ENCODE measurements around the gene CDC42BPG. TPM values are rescaled to one million over a fixed set of nuclear protein-coding genes. Genes with fewer than 3 reads are reported as not detected.

CDC42BPG gene
- total and polyA plus RNA-seq, 2 experiments from 2014 or later, result 2.2 to 10.1 TPM

DNA sequence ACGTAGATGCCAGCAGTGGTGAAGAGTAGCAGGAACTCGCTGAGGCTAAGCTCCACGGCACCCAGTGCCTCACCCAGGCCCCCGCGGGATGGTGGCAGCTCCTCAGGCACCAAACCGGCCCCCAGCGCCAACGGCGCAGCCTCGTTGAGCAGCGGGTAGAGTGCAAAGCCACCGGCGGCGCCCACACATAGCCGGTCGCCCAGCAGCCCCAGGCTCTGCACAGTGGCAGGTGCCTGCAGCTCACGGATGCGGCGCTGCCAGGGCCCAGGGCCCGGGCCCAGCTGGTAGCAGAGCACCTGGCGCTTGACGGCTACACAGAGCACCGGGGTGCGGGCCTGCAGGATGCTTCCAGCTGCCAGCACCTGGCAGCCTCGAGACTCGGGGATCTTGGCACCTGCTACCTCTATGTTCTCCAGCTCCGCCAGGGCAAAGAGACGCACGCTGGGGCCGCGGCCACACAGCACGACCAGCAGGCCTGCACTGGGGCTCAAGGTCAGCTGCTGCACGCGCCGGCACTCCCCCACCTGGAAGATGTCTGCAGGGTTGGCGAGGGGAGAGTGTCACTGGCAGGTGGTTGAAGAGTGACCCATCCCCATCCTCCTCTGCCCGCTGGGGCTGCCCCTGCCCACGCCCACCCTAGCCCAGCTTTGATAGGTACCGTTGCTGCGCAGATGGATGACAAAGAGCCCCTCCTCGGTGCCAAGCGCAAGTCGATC lies 14.8 kb downstream of the CDC42BPG start:
- no peaks in the 10 kb centered on the region for H3K9me3 ChIP-seq (ENCODE audit: low read depth)
- DNase-seq (ENCODE audit: low read depth in 1 of 2, low spot score in 1 of 2), result no peak
- no peak overlapping the region for H3K27ac ChIP-seq
- TF ChIP-seq, protein P1, sequence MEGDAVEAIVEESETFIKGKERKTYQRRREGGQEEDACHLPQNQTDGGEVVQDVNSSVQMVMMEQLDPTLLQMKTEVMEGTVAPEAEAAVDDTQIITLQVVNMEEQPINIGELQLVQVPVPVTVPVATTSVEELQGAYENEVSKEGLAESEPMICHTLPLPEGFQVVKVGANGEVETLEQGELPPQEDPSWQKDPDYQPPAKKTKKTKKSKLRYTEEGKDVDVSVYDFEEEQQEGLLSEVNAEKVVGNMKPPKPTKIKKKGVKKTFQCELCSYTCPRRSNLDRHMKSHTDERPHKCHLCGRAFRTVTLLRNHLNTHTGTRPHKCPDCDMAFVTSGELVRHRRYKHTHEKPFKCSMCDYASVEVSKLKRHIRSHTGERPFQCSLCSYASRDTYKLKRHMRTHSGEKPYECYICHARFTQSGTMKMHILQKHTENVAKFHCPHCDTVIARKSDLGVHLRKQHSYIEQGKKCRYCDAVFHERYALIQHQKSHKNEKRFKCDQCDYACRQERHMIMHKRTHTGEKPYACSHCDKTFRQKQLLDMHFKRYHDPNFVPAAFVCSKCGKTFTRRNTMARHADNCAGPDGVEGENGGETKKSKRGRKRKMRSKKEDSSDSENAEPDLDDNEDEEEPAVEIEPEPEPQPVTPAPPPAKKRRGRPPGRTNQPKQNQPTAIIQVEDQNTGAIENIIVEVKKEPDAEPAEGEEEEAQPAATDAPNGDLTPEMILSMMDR (IDR thresholded peaks at IDR 0.05; ENCODE audit: low read depth, low read length), result no peak
- H3K4me1 ChIP-seq (ENCODE audit: low read depth), result no peaks in the 10 kb centered on the region
- H3K36me3 ChIP-seq, result no peaks in the 10 kb centered on the region
- H3K27me3 ChIP-seq, result no peaks in the 10 kb centered on the region
- no peak overlapping the region for H3K4me3 ChIP-seq

DNA sequence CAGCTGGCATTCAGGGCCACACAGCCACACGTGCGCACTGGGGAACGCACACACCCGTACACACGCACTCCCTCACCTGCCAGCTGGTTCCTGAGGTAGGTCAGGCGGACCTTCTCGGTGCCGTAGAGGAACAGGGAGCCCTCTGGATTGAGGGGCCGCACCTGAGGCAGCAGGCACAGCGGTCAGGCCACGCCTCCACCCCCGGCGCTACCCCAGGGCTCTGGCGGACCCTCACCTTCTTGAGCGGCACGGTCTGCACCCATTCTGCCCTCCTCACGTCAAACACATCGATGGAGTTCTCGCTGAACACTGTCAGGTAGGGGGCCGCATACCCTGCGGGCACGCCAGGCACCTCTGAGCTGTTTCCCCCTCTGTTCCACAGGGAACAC lies 17.0 kb downstream of the CDC42BPG start:
- TF ChIP-seq, protein P1 (IDR thresholded peaks at IDR 0.05; ENCODE audit: low read depth, low read length), result no peak
- Histone ChIP-seq H3K4me1 (ENCODE audit: low read depth) (no peaks in the 10 kb centered on the region), H3K9me3 (ENCODE audit: low read depth) (no peaks in the 10 kb centered on the region), H3K27me3 (no peaks in the 10 kb centered on the region), H3K27ac (no peak overlapping the region), H3K4me3 (no peak overlapping the region), H3K36me3 (no peaks in the 10 kb centered on the region)
- no peak for DNase-seq (ENCODE audit: low read depth in 1 of 2, low spot score in 1 of 2)

DNA sequence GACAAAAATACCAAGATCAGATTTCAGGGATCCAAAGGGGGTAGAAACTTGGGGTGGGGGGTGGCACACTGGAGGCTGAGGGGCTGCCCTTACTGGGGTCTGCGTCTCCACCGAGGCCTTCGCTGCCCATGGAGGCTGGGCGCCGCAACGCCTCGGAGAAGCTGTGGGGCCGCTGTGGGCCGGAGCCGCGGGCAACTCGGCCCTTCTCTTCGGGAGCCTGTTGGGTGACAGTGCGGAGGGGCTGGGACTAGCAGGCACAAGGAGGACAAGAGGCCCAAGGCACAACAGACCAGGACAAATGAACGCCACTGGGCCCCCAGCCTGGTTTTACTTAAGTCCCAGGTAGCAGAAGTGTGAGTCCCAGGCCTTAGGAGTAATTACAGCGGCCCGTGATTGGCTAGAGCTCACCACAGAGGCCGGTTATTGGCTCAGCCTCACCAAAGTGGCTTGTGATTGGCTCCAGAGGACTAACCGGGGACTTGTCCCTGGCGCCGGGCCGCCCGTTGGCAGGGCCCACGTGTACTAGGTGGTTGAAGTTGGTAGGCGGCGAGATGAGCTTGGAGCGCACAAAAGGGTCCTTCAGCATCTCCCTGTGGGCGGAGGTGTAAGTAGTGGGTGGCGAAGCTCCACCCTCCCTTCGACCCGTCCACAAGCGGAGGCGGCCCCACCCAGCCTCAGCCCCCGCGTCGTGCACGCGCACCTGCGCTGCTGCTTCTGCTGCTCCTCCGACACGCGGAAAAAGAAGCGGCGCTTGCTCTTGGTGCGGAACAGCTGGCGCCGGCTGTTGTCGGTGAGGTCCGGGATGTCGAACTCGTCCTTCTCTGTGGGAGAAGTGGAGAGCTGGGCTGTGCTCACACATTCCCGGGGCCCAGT lies 17.6 kb downstream of the CDC42BPG start:
- Histone ChIP-seq H3K27me3 (no peaks in the 10 kb centered on the region), H3K27ac (no peak overlapping the region), H3K36me3 (no peaks in the 10 kb centered on the region), H3K4me3 (no peak overlapping the region), H3K9me3 (ENCODE audit: low read depth) (no peaks in the 10 kb centered on the region), H3K4me1 (ENCODE audit: low read depth) (no peaks in the 10 kb centered on the region)
- TF ChIP-seq, protein P1 (IDR thresholded peaks at IDR 0.05; ENCODE audit: low read depth, low read length), result no peak
- no peak for DNase-seq (ENCODE audit: low read depth in 1 of 2, low spot score in 1 of 2)

DNA sequence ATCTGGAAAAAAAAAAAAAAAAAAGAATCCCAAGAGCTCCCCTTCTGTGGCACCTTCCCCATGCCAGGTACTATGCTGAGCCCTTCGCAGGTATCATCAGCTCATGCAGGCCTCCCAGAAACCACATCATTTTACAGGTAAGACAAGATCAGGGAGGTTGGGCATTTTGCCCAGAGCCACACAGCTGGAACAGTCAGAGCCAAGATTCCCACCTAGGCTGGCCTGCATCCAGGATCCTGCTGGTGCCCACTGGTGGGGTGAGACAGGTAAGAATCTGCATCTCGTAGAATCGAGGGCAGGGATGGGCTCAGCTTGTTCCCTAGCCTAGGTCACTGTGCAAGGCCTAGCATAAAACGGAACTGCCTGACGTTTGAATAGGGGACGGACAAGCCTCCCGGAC lies 18.4 kb downstream of the CDC42BPG start:
- Histone ChIP-seq H3K9me3 (ENCODE audit: low read depth) (no peaks in the 10 kb centered on the region), H3K36me3 (no peaks in the 10 kb centered on the region), H3K27ac (no peak overlapping the region), H3K27me3 (no peaks in the 10 kb centered on the region), H3K4me1 (ENCODE audit: low read depth) (no peaks in the 10 kb centered on the region), H3K4me3 (no peak overlapping the region)
- no peak for DNase-seq (ENCODE audit: low read depth in 1 of 2, low spot score in 1 of 2)
- TF ChIP-seq, protein P1 (IDR thresholded peaks at IDR 0.05; ENCODE audit: low read depth, low read length), result no peak

DNA sequence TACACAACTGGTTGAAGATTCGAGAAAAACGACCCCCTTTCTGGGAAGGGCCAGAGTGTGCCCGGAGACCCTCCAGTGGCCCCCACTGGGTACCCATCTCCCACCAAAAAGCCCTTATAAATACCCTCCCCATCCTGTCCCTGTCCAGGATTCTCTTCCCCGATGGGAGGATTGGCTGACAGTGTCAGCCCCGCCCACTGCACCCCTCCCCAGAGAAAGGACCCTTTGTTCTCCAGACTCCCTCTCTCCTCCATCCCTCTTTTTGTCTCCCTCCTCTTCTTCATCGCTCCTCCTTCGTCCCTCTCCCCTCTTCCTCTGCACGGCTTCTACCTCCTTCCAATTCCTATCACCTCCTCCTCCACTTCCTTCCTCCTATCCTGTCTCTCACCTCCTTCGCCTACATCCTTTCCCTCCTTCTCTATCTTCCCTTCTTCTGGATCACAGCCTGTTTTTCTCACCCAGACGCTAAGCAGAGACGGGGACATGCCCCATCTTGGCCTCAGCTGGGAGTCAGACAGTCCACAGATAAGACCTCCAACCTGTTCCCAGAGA lies 20.8 kb downstream of the CDC42BPG start:
- Histone ChIP-seq H3K9me3 (ENCODE audit: low read depth) (no peaks in the 10 kb centered on the region), H3K4me1 (ENCODE audit: low read depth) (no peaks in the 10 kb centered on the region), H3K27ac (no peak overlapping the region), H3K4me3 (no peak overlapping the region), H3K27me3 (no peaks in the 10 kb centered on the region), H3K36me3 (no peaks in the 10 kb centered on the region)
- TF ChIP-seq, protein P1 (IDR thresholded peaks at IDR 0.05; ENCODE audit: low read depth, low read length), result no peak
- DNase-seq (ENCODE audit: low read depth in 1 of 2, low spot score in 1 of 2), result no peak

Data from cardiac muscle cell (in vitro differentiated cells and primary cell).